HG03060 (cell line): ENCODE measurements around the gene MYH2.
"Not testable (repeated sequence)": the region's sequence is repeated elsewhere in the genome, so short reads cannot be mapped to it uniquely, and the experiment has no call there.

Experiments
- ATAC-seq: cut with Tn5 transposase; IDR thresholded peaks from one replicate; pipeline ENCODE4 v1.9.1; 2021; ENCODE audit warnings: low read depth, moderate number of reproducible peaks; ENCODE audit not compliant: unreplicated experiment

Gene MYH2

DNA sequence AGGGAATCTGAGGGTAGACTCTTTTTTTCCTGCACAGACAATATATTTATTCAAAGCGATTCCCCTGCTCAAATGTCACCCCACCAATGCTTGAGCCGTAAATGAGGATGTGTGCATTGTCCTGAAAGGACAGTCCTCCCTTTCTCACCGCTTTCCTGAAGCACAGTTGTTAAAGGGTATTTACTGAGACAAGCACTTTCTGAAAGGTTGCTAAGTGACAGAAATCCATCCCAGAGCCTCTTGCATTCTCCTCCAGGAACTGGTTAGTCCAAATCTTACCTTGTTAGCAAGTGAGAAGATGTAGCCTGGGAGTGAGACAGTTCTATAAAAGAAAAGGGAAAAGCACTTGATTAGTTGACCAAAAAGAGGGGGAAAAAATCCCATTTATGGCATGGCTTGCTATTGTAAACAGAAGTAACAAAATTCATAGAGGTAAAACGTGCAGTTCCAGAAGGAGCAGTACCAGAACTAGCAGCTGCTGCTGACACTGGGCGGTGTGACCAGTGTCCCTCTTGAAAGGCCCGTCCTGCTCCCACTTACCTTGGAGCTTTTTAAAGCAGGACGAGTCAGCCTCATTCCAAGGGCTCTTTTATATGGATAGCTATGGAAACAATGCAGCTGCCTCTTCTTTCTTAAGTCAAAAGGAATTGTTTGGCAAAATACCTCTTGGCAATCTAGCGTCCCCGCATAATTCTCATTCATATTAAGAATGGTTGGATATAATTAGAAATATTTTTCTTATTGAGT lies at the start of gene MYH2:
MYH2 (minus strand) TSS at position 563 of the 747 bp plus-strand sequence. CDS start 1,738 bp downstream, outside the sequence.
- ATAC-seq = no peak

DNA sequence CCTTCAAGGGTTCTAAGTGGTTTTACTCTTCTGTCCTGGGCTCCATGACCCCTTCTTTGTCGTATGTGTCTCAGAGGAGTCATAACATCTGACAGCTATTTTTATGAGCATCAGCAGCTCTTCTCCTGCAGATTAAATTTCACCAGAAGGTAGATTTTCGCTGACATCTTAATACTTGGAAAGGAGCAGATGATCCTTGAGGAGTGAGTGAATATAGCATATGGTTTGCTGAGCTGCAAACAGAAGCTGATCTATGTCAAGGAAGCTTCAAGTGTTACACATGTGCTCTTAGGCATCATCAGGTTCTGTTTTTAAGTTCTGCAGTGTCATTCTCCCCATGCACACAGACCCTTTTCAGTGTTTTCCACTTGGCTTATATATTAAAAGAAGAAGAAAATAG lies 49.2 kb upstream of the MYH2 start:
- ATAC-seq = no peak

DNA sequence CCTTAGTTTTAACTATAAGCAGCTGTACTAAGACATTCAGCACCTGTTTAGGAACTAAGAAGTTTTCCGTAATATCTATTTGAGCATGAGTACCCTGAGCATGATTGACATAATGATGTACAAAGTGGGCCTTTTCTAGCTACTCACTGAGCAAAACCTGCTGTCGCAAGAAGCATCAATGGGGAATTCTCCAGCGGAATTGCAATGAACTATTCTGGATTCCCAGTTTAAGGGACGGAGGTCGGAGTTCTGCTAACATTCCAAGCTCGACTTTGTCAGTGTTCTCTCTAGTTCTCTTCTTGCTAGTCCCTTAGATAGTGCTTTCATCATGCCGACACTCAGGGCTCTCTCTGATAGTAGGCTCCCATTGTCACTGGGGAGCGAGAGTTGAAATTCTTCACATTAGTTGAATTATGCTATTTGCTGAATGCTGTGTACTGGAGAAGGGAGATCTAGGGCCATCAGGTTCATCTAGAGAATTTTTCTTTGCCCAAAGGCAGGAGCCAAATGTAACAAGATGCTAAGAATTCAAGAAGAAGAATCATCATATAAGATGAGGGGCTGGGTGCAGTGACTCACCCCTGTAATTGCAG lies 40.2 kb upstream of the MYH2 start:
- ATAC-seq = no peak

DNA sequence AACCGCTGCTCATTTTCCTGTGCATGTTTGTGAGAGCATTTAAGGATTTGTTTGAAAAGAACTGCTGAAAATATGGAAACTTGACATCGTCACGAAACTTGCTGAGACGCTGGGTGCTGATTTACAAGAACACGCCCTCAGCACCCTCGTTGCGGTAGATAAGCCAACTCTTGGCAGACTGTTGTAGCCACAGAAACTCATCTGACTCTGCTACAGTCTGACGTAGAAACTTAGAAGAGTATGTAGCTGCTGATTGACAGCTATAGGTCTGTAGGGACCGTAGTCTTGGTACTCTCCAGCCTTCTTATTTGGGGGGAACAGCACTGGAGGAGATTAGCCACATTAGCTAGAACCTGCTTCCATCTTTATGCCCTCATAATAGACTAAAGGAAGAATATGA lies 36.1 kb upstream of the MYH2 start:
- no peak for ATAC-seq

- no peak for ATAC-seq
These were observed 34.4 kb upstream of the MYH2 start for GRCh38 chr17:10583834-10584233.

DNA sequence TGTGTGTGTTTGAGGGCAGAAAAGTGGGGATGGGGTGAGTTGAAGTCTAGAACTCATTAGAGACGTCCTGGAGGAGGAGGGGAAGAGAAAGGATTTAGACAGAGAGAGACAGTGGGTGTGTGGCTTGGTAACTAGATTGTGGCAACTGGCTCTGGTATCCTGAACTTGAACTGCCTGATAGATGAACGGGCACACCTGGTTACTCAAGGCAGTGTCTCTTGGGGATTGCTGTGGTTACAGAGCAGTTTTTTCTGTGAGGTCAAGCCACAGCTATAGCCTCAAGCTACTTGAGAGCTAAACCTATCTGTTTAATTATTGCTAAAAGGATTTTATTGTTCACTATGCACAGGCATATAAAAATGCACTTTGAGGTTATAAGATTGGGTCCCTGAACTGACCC lies 29.8 kb upstream of the MYH2 start:
- no peak for ATAC-seq

DNA sequence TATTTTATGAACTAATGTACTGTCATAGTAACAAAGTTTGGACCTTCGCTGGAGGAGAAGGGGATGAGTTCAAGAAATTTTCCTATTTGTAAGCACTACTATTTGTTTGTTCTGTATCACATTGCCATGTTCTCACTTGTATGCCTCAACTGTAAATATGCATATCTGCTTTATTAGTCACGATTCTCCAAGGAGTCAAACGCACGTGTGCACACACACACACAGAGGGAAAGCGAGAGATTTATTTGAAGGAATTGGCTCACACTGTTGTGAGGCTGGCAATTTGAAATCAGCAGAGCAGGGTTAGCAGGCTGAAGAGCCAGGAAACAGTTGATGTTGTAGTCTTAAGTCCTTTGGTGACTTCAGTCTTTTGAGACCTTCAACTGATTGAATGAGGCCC lies 24.9 kb upstream of the MYH2 start:
- no peak for ATAC-seq

DNA sequence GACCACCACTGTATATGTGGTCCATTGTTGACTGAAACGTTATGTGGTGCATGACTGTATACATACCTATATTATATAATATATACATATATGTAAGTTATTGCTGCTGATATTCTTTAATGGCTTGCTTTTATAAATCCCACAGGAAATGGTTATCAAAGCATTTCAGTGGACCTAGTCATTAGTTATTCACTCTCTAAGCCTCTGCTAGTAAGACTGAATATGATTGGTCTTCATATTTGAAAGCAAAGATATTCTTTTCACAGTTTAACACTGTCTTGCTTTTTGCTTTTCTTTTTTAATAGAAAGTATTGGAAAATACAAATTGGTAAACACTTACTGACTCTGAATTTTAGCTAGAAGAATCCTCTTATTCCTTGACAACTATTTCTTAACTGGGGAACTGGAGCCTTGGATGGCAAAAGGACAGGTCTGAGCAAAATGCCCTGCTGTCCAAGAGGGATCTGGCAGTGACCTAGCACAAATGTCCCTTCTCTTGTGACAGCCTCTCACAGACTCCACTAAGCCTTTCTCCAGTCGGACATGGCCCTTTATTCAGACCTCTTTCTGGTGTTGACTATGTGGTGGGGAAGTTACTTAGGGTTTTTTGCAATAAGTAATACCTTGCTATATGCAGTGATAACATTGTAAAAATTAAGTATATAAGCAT lies 14.7 kb upstream of the MYH2 start:
- ATAC-seq = no peak

DNA sequence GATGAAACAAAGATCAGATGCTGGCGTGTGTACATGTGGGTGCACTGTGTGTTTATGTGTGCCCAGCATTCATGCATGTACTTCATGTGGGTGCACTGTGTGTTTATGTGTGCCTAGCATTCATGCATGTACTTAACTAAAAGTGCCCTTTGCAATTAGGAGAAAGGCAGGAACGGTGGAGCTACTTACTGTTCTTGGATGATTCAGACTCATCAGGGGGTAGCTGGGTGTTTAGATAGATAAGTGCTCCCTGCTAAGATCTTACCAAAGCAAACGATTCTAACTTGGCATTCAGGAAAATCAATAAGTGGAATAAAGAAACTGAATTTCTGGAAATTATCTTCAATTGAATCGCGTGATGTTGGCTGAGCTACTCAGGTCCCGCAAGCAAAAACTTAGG lies 8.6 kb upstream of the MYH2 start:
- no peak for ATAC-seq

DNA sequence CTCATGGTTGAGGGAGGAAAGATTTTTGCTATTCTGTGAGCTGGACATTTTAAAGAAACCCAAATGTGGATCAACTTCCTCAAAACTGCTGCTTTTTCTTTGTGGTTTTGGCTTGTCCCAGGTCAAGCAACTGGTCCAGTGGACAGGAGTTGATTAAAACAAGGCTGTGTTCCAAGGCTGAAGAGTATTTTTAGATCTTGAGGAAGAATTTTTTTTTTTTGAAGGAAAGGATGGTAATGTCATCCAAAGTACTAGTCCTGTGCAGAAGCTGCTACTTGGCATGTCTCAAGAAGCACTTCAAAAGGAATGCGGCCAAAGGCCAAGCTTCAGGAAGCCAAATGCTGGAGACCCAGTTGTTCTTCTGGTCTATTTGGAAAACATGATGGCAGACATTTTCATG lies 8.0 kb upstream of the MYH2 start:
- ATAC-seq = no peak

GRCh38 chr17:10556301-10557005 lies 7.0 kb upstream of the MYH2 start:
- ATAC-seq = no peak

DNA sequence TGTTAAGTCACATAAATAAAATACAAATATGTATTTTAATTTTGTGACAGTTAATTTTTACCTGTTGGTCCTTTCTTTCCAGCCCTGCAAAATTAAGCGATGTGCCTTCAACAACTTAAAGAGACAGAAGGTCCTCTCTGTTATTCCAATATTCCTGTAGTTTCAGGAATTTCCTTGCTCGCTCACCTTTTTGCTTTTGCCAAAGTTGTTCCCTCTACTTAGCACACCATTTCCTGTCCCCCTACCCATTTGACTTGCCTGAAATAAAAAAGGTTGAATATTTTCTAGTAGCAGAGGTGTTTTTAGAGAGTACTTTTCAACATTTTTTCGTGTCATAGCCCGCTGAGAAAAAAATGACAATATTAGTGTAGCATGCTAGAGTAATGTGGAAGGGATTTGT lies 556 bp upstream of the MYH2 start:
- no peak for ATAC-seq

DNA sequence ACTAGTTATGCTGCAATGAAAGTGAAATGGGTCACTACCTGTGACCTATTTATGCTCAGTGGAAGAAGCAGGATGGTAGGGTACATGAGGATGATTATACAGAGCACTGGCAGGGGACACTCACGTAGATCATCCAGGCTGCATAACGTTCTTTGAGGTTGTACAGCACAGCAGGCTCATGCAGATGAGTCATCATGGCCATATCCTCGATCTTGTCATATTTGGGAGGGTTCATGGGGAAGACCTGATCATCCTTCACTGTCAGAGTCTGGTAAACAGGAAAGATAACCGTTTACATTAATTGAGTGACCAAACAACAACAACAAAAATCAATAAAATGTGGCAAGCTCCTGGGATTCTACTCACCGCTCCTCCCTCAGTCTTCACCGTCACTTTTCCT lies 2.1 kb downstream of the MYH2 start:
- ATAC-seq = no peak

- ATAC-seq = not testable (repeated sequence)
These were observed 6.0 kb downstream of the MYH2 start for GRCh38 chr17:10543486-10543885.

- ATAC-seq = not testable (repeated sequence)
These were observed 8.3 kb downstream of the MYH2 start for GRCh38 chr17:10541179-10541578.

DNA sequence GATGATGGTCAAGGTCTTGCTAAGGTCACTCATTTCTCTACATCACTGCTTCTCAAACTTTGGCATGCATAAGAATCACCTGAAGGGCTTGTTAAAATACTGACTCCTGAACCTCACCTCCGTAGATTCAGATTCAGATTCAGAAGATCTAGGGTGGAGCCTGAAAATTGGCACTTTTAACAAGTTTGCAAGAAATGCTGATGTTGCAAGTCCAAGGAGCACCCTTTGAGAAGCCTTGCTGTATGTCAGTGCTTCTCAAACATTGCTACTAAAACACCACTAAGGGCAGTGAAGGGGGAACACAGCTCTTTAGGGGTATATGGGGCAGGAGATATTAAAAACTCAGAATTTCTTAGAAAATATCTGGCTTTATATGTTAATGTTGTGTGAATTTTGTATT lies 17.4 kb downstream of the MYH2 start:
- no peak for ATAC-seq

DNA sequence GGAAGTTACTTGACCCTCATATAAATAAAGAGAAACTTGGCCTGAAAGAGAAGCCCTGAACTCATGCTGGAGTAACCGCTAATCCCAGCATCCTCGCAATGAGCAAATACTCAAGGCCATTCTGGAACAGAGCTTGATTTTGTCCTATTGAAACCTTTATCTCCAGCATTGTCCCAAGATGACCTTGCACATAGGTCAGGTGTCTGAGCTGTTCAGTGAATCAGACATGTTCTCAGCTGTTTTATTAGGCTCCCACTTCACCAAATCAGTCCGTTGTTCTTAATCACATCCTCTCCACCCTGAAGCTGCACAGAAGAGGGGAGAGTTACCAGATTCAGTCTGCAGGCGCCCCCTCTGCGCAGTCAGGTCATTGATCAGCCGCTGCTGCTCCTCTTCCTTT lies 22.0 kb downstream of the MYH2 start:
- no peak for ATAC-seq

- ATAC-seq = no peak
These were observed 22.9 kb downstream of the MYH2 start for GRCh38 chr17:10526517-10526916.

GRCh38 chr17:10523064-10523463 lies 26.4 kb downstream of the MYH2 start:
- no peak for ATAC-seq

GRCh38 chr17:10521949-10522348 lies 27.5 kb downstream of the MYH2 start:
- ATAC-seq = no peak
